Measurements from ENCODE around the gene ZNF550. TPM values are rescaled to one million over a fixed set of nuclear protein-coding genes. Genes with fewer than 3 reads are reported as not detected.
"Not testable (repeated sequence)": the region's sequence is repeated elsewhere in the genome, so short reads cannot be mapped to it uniquely, and the experiment has no call there.

The ZNF550 gene
- total RNA-seq, 1 donor from 2014 or later, result 6.3 TPM

- DNase-seq; ATAC-seq; H3K27me3 ChIP-seq; H3K4me1 ChIP-seq; H3K27ac ChIP-seq; intact Hi-C loops (cut with DNase I); H3K9me3 ChIP-seq: not testable (repeated sequence)
- Histone ChIP-seq H3K36me3 (peaks cover 21% of the 10 kb centered on the region), H3K4me3 (peak overlapping the region; percentile 19)
Observed at GRCh38 chr19:57488299-57488644, 71.4 kb downstream of the ZNF550 start.

DNA sequence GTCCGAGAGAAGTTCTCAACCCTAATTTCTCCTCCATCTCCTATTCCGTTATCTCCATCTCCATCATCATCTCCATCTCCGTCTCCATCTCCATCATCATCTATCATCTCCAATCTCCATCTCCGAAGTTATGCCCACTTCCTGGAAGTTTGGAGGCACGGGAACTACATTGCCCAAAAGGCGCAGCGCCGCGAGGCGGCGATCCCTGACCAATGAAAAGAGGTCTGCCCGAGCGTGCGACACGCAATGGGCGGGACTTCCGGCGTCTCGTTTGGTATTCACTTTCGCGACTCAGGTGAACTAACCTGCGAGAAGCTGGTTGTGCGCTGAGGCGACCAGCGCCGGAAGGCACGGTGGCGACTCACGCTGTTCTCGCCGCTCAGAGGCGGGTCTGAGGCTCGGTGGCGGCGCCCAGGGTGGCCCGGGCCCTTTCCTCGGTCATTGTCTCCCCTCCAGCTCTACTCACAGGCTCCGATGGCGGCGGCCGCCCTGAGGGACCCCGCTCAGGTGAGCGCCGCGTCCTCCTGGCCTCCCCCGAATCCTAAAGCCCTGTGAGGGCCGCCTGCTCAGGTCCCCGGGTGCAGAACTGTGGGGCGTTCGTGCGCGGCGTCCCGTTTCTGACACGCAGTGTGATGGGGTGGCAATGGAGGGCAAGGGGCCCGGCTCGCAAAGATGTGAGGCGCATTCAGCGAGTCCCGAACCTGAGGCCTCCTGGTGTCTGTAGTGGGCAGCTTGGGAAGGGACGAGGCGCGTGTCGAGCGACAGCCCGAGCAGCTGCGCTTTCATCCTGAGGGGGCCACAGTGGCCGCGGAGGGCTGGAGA, 72.0 kb downstream of the ZNF550 start, which contains the start of gene ZNF419:
Gene ZNF419, plus strand, starts transcription at position 274 of the 822 bp plus-strand sequence. Its CDS starts 201 bp downstream, at position 475.
- H3K4me1 ChIP-seq; intact Hi-C loops (cut with DNase I); H3K27me3 ChIP-seq; H3K9me3 ChIP-seq: not testable (repeated sequence)
- H3K27ac ChIP-seq, result peak within 1 kb of the TSS; percentile 88
- DNase-seq (peak; percentile 97), ATAC-seq (peak; percentile 99)
- H3K4me3 ChIP-seq, result peak within 1 kb of the TSS; percentile 97
- H3K36me3 ChIP-seq, result peaks cover 16% of the 10 kb centered on the region

Other genes with a start within 250 kb of the ZNF550 start
- gene ZNF543, start 239.4 kb downstream of the ZNF550 start, total RNA-seq, result 7.9 TPM
- gene ZNF304, start 208.6 kb downstream of the ZNF550 start, total RNA-seq, result 9.3 TPM
- gene TRAPPC2B, start 196.3 kb downstream of the ZNF550 start, total RNA-seq, result 7.0 TPM
- gene ZNF547, start 196.3 kb downstream of the ZNF550 start, total RNA-seq, result 3.3 TPM
- 18.6 TPM for gene ZNF548, start 170.0 kb downstream of the ZNF550 start, total RNA-seq
- 12.5 TPM for gene ZNF17, start 148.7 kb downstream of the ZNF550 start, total RNA-seq
- 7.5 TPM for gene ZNF749, start 124.5 kb downstream of the ZNF550 start, total RNA-seq
- 0.75 TPM for gene VN1R1, start 102.7 kb downstream of the ZNF550 start, total RNA-seq
- 6.6 TPM for gene ZNF772, start 82.3 kb downstream of the ZNF550 start, total RNA-seq
- 9.6 TPM for gene ZNF419, start 72.1 kb downstream of the ZNF550 start, total RNA-seq
- 7.1 TPM for gene ZNF773, start 59.9 kb downstream of the ZNF550 start, total RNA-seq
- gene ZNF549, start 32.5 kb downstream of the ZNF550 start, total RNA-seq, result 6.4 TPM
- 5.6 TPM for gene ZNF416, start 19.0 kb upstream of the ZNF550 start, total RNA-seq
- gene ZIK1, start 24.3 kb upstream of the ZNF550 start, total RNA-seq, result 2.9 TPM
- 2.9 TPM for gene ZNF530, start 40.0 kb upstream of the ZNF550 start, total RNA-seq
- gene ZNF134, start 54.4 kb upstream of the ZNF550 start, total RNA-seq, result 18.9 TPM
- 13.3 TPM for gene ZNF211, start 73.3 kb upstream of the ZNF550 start, total RNA-seq
- not detected for gene ZSCAN4, start 109.1 kb upstream of the ZNF550 start, total RNA-seq
- 5.5 TPM for gene ZNF551, start 122.1 kb upstream of the ZNF550 start, total RNA-seq
- gene ZNF154, start 149.3 kb upstream of the ZNF550 start, total RNA-seq, result 4.5 TPM
- 7.1 TPM for gene ZNF671, start 167.8 kb upstream of the ZNF550 start, total RNA-seq
- 15.1 TPM for gene ZNF776, start 187.0 kb upstream of the ZNF550 start, total RNA-seq
- gene ZNF586, start 209.8 kb upstream of the ZNF550 start, total RNA-seq, result 18.5 TPM

Data from upper lobe of right lung (tissue), 1 donor.